Mesothelial cell of epicardium (in vitro differentiated cells): ENCODE data around the gene SLC1A4. TPM values are rescaled to one million over a fixed set of nuclear protein-coding genes. Genes with fewer than 3 reads are reported as not detected.

ENCODE experiments used
- DNase-seq, 2 experiments: peaks; one replicate each; pipeline ENCODE4 v3.0.0; 2021; ENCODE audit warnings: low spot score in 2 of 2; ENCODE audit not compliant: unreplicated experiment in 2 of 2
- H3K27ac Mint-ChIP-seq: 2 replicates; pipeline ENCODE4 v1.8.0; 2021; ENCODE audit warnings: mixed read lengths
- H3K27me3 Mint-ChIP-seq: 2 replicates; pipeline ENCODE4 v1.8.0; 2021; ENCODE audit warnings: low read depth, mixed read lengths
- H3K36me3 Mint-ChIP-seq: 2 replicates; pipeline ENCODE4 v1.8.0; 2021; ENCODE audit warnings: mixed read lengths
- H3K4me1 Mint-ChIP-seq: 2 replicates; pipeline ENCODE4 v1.8.0; 2021; ENCODE audit warnings: mixed read lengths
- H3K4me3 Mint-ChIP-seq: 2 replicates; pipeline ENCODE4 v1.8.0; 2021; ENCODE audit warnings: mild to moderate bottlenecking, moderate library complexity, mixed read lengths
- H3K9me3 Mint-ChIP-seq: 2 replicates; pipeline ENCODE4 v1.8.0; 2021; ENCODE audit warnings: mixed read lengths
- total RNA-seq: library from RNA; stranded (reverse); gene quantifications from 3 replicates; pipeline ENCODE4 v1.2.1, GENCODE V29; 2021
- TF ChIP-seq, protein P1 (sequence below): fragments of 200-600 bp; sonication (generic); IDR thresholded peaks from one replicate; pipeline ENCODE4 v1.5.0; 2021; ENCODE audit warnings: antibody characterized with exemption; ENCODE audit not compliant: unreplicated experiment

SLC1A4 gene
- total RNA-seq, 1 donor from 2014 or later, result 5.3 TPM

GRCh38 chr2:65059071-65059470 lies 69.9 kb downstream of the SLC1A4 start:
- Mint-ChIP-seq H3K27ac (no peak overlapping the region), H3K36me3 (no peaks in the 10 kb centered on the region), H3K27me3 (no peaks in the 10 kb centered on the region), H3K4me1 (peaks cover 38% of the 10 kb centered on the region), H3K4me3 (no peak overlapping the region), H3K9me3 (no peaks in the 10 kb centered on the region)
- DNase-seq, result no peak
- TF ChIP-seq, protein P1, sequence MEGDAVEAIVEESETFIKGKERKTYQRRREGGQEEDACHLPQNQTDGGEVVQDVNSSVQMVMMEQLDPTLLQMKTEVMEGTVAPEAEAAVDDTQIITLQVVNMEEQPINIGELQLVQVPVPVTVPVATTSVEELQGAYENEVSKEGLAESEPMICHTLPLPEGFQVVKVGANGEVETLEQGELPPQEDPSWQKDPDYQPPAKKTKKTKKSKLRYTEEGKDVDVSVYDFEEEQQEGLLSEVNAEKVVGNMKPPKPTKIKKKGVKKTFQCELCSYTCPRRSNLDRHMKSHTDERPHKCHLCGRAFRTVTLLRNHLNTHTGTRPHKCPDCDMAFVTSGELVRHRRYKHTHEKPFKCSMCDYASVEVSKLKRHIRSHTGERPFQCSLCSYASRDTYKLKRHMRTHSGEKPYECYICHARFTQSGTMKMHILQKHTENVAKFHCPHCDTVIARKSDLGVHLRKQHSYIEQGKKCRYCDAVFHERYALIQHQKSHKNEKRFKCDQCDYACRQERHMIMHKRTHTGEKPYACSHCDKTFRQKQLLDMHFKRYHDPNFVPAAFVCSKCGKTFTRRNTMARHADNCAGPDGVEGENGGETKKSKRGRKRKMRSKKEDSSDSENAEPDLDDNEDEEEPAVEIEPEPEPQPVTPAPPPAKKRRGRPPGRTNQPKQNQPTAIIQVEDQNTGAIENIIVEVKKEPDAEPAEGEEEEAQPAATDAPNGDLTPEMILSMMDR, result no peak

DNA sequence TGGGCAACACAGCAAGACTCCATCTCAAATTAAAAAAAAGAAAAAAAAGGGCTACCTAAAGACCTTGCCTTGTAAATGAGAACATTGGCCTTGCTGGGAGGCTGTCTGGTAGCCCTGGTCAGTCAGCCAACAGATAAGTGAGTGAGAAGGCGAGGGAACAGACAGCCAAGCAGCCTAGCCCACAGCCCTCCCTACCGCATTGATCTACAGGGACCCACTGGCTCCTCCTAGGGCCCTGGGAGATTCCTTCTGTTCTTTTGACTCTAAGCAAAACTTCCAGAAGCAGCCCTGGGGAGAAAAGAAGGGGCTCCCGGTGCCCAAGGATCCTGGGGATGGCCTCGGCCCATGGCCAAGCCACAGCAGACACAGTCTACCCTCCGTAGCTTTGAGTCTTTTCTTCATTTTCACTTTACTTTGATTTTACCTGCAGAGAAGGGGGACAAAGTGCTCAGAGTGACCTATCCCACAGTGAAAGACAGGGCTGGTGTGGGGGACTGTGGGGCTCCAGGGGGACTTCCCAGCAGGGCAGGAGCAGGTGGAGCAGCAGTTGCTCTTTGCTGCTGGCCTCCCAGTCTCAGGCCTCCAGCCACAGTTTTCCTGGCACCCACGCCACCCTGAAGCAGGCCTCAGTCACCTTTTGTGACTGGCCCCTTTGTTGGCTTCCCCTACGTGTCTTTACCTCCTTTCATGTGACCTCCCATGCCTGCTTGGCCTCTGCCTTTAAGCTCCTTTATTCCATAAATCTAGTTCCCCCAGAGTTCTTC lies 72.1 kb downstream of the SLC1A4 start:
- Mint-ChIP-seq H3K27me3 (no peaks in the 10 kb centered on the region), H3K36me3 (no peaks in the 10 kb centered on the region), H3K9me3 (no peaks in the 10 kb centered on the region), H3K4me1 (peaks cover 37% of the 10 kb centered on the region), H3K27ac (no peak overlapping the region), H3K4me3 (no peak overlapping the region)
- no peak for DNase-seq
- TF ChIP-seq, protein P1, result no peak

DNA sequence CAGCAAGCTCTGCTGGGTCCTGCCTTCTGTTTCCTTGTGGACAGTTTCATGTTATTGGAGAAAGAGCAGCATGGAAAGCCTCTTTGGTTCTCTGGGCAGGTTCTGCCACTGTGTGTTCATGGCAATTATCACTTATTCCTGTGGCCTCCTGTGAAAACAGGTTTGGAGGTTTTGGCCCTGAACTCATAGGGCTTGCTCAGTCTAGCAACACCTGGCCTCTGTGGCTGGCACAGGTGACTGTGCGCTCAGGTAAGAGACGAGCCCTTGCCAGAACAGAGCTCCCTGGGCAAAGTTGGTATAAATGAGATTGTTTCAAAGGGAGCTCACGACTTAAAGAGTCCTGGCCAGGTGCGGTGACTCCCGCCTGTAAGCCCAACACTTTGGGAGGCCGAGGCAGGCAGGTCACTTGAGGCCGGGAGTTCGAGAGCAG lies 72.7 kb downstream of the SLC1A4 start:
- no peaks in the 10 kb centered on the region for H3K36me3 Mint-ChIP-seq
- H3K4me3 Mint-ChIP-seq, result no peak overlapping the region
- TF ChIP-seq, protein P1, result no peak
- H3K27me3 Mint-ChIP-seq, result no peaks in the 10 kb centered on the region
- H3K27ac Mint-ChIP-seq, result no peak overlapping the region
- H3K4me1 Mint-ChIP-seq, result peaks cover 35% of the 10 kb centered on the region
- no peak for DNase-seq
- no peaks in the 10 kb centered on the region for H3K9me3 Mint-ChIP-seq

GRCh38 chr2:65062843-65063825 lies 73.9 kb downstream of the SLC1A4 start:
- peaks cover 24% of the 10 kb centered on the region for H3K4me1 Mint-ChIP-seq
- H3K36me3 Mint-ChIP-seq, result no peaks in the 10 kb centered on the region
- no peak overlapping the region for H3K4me3 Mint-ChIP-seq
- no peak for DNase-seq
- no peaks in the 10 kb centered on the region for H3K9me3 Mint-ChIP-seq
- H3K27ac Mint-ChIP-seq, result no peak overlapping the region
- no peaks in the 10 kb centered on the region for H3K27me3 Mint-ChIP-seq
- TF ChIP-seq, protein P1, result no peak

DNA sequence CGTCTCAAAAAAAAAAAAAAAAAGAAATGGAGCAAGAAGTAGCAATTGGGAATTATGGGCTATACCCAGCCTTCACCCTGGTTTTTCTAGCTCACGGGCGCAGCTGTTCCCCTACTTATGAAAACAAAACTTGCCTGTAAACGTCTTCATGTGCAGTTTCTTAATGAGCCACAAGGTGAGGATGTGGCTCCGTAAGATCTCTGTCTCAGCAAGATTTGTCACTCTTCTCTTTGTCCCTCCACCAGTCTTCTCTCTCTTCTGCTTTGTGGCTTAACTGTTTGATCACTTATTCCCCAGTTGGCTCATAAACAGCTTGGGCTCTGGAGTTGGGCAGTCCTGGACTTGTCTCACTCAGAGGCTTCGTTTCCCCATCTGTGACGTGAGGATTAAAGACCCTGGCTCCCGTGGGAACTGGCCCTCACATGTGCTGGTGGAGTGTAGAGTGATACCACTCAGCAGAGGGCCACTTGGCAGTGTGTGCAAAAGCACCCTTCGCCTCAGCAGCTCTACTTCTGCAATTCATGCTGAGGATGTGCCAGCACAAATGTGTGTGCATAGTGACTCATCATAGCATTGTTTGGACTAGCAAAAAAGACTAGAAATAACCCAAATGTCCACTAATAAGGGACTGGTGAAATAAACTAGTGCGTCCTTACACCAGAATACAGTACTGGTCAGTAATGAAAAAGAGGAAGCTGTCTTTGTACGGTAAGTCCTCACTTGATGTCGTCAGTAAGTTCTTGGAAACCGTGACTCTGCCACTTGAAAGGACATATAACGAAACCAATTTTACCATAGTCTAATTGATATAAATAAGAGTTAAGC lies 75.7 kb downstream of the SLC1A4 start:
- no peak overlapping the region for H3K27ac Mint-ChIP-seq

More for the DNA sequence above, 75.7 kb downstream of the SLC1A4 start:
- no peak for DNase-seq
- H3K36me3 Mint-ChIP-seq, result no peaks in the 10 kb centered on the region
- peaks cover 15% of the 10 kb centered on the region for H3K4me1 Mint-ChIP-seq
- H3K4me3 Mint-ChIP-seq, result no peak overlapping the region
- H3K27me3 Mint-ChIP-seq, result no peaks in the 10 kb centered on the region
- H3K9me3 Mint-ChIP-seq, result no peaks in the 10 kb centered on the region
- TF ChIP-seq, protein P1, result peak; percentile 64
